Measurements from ENCODE around the gene PIGZ.

The PIGZ gene

DNA sequence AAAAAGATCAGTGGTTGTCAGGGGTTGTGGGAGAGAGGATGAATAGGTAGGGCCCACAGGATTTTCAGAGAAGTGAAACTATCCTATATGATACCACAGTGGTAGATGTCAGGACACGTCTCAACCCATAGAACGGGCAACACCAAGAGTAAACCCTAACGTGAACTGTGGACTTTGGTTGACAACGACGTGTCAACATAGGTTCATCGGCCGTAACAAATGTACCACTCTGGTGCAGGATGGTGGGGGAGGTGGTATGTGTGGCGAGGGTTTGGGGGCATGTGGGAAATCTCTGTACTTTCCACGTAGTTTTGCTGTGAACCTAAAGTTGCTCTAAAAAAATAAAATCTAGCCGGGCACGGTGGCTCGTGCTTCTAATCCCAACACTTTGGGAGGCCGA is 13.0 kb upstream of the PIGZ start:
- DNase-seq, result peak; percentile 5

DNA sequence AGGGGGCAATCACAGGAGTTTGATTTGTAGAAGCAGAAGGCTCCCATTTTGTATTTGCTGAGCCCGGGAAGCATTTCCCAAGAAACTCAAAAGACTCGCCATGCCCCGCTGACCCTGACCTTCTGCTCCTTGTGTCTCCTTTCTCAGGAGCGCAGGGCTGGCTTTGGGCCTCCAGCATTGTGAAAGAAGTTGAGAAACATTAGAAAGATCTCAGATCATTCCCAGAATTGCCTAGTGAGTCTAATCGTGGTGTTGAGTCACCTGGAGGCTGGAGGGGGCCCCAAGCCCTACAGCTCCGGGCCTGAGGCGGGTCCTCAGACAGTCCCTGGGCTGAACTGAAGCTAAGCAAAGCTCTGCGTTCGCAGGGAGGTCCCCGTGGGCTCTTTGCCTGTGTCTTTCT is 10.9 kb upstream of the PIGZ start:
- DNase-seq, result peak; percentile 14

DNA sequence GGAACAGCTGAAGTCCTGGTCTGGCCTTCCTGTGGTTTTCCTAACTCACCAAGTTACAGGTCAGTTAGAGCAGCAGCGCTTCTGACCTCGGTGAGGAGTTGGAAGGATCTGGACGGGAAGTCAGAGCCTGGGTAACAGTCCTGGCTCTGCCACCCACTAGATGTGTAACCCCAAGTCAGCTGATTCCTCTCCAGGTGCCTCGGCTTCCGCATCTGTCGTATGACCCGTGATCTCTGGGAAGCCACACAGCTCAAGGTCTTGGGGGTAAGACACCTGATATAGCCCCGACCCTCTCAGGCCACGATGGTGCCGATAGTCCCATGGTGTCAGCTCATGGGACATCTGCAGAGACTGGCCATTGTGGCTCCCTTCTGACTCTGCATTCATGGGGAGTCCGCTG is 8.3 kb upstream of the PIGZ start:
- peak; percentile 14 for DNase-seq

DNA sequence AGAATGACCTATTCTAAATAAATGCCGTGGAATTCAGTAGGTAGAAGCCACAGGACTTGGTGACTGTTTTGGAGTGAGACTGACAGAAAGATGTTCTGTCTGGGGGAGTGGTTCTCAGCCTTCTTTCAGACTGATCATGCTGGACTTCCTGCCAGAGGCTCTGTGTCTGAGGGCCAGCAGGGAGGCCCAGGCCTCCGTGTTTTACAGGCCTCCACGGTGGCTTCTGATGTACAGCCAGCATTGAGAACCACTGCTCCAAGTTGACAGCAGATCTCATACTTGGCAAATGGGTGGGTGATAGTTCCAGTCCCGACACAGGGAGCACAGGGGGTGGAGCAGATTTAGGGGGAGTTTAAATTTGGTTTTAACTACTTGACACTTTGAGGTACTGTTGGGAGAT is 6.7 kb upstream of the PIGZ start:
- DNase-seq, result peak; percentile 4

DNA sequence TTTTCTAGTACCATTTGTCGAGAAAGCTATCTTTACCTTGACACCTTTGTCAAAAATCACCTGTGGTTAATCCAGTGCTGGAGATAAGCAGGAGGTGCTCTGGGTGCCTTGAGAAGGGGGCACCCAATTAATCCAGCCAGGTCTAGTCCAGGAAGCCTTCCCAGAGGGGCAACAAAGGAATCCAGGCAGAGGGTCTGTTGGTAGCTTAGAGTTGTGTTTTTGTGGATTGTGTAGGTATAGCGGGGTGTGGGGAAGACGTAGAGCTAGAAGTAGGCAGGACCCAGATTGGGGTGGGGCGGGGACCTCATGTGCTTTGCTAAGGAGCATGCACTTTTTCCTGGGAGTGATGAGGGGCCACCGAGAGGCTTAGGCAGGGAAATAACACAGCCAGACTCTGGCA is 6.0 kb upstream of the PIGZ start:
- DNase-seq, result peak; percentile 9

DNA sequence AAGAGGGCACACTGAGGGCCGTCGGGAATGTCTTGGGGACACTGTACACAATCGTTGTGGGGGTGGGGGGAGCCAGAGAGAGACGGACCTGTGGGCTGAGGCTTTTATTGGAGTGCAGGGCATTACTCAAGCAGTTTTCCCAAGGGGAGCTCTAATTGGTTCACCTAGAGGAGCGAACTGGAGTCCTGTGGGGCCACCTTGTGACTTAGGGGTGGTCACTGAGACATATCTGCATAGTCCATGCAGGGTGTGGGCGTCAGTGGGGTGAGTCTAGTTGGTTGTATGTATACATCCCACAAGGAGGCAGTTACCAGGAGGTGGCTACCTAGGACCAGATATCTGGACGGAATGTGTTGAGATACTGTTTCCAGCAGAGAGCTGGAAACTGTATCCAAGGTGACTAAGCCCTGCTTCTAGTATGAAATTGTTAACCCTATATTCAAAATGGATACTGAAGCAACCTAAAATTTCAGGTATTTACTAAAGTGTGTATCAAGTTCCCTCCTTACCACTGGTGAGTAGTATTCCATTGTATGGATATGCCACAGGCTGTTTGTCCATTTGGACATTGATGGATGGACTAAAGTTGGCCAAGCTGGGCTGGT is 2.6 kb upstream of the PIGZ start:
- DNase-seq, result peak; percentile 17

DNA sequence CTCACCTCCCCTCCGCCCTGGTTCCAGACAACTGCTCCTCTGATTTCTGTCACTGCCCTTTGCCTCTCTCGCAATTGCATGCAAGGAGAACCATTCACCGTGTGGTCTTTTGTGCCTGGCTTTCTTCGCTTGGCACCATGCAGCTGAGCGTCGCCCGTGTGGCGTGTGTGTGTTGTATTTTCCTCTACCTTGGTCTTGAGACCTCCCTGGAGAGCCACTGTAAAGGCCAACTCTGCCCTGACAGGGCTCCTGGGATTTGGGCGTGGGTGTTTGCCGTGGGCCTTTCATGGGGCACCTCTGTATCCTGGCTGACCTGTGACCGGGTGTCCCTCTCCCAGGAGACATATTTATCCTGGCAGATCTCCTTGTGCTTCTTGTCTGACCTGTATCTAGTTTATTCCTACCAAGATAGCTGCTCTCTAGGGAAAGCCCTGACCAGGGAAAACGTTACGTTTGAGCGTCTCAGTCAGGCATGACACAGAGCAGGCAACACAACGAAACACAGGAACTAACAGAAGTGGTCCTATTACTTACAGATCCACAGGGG is 2.0 kb upstream of the PIGZ start:
- DNase-seq, result no peak

DNA sequence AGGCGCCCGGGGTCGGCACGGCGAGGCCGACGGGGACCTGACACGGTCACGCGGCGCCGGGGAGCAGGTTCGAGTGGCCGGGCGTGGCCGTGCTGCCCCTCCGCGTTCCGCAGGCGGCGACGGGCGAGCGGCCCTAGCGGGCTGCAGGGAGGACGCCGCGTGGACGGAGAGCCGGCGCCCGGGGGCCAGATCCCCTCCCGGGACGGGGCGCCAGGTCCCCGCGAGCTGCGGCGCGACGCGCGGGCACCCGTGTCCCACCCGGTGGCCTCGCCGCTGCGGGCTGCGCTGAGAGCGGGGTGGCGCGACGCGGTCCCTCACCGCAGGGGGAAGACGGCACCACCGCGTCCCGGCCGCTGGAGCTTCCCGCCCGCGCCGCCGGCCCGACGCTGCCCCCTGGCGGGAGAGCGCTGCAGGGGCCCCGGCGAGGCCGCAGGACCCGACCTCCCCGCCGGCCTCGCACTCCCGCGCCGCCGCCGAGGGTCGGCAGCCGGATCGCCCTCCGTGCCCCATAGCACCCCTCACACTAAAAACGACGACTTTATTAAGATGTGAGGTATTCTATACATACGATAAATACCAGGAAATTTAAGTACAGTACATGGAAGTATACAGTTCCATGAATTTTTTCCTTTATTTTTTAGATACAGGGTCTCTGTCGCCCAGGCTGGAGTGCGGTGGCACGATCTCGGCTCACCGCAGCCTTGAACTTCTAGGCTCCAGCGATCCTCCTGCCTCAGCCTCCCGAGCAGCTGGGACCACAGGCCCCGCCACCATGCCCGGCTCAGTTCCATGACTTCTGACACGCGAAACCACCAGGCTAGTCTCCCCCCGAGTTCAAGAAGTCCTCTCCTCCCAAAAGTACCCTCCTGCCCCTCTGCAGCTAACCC is 1.3 kb upstream of the PIGZ start:
- peak; percentile 79 for DNase-seq

DNA sequence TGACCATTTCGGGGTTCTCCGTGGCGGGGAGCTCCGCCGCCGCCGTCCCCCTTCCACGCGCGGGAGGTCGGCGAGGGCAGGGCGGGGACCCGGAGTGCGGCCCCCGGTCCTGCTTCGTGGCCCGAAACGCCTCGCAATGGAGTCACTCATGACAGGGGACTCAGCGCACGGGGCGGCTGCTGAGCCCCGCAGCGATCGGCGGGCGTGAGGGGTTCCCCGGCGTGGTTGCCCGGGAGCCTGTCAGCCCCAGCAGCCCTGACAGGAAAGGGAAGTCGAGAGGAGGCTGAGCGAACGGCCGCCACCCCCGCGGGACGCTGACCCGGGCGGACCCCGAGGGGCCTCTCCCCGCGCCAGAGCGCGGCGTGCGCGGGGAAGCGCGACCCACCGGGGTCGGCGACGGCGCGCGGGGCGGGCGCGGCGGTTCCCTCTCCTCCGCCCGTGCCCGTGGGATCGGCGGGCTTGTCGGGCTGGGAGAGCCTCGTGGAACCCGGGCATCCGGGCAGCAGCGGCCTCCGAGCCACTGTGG is 564 bp upstream of the PIGZ start:
- peak; percentile 66 for DNase-seq

DNA sequence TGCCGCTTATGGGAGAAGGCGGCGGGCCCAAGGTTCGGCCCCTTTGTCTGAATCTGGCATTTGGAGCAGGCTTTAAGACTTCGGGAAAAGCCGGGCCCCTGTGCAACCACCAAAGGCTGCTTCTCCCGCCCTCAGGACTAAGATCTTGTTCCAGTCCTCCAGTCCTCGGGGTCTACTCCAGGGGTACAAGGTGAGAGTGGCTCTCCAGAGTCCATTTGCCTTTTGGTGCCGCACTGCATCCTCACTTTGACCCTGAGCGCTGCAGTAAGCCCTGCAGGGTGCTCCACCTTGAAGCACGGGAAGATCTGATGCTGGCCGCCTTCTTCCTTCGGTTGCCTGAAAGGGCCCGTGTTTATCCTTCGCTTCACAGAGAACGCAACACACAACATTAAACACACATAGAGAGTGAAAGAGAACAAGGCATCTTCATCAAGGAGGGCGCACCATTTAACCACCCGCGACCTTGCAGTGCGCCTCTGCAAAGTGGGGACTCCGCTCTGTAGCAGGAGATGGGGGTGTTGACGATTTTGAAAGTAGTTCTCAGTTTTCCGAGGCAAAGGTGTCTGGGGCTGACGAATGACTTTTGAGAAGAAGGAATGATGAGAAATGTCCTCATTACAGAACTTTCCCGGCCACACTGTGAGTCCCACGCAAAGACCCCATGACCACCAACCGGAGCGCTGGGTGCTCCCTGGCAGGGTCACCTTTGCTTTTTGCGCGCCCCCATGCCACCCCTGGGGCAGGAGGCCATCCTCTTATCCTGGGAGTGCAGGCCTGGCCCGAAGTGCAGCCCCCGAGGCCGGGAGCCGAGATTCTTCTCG is 1.0 kb downstream of the PIGZ start:
- DNase-seq, result peak; percentile 24

DNA sequence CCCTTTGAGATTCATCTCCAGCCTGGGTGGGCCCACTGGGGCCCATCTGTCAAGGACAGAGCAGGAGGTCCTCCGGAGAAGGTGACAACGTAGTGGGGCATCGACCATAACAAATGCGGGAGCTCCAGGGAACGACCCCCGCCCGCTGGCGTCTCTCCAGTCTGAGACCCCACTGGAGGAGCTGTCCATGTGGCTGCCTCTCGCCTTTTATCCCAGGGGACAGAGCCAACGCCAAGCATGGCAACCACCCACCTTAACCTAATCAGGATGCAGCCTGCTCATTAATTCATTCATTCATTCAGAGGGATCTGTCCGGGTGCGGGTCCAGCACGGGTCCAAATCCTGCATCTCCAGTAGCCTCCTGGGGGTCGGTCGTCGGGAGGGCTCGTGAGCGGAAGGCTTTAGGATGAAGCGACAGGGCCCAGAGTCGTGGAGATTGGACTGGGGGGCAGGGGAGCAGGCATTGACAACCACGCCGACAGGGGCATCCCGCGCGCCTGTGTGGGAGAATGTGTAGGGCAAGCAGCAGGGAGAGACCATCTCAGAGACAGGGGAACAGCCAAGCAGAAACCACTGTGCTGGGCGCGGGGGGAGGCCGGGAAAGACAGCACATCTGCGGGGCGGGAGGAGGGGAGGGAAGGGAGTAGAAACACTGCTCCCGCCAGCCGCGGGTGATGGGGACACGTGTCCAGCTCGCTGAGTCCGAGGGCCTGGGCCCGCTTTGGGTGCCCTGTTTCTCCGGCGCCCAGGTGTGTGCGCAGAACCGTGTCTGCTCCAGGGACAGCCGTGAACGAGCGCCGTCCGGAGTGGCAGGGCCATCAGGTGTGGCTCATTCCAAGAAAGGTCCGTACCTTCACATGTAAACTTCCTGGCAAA is 1.9 kb downstream of the PIGZ start:
- DNase-seq, result peak; percentile 13

DNA sequence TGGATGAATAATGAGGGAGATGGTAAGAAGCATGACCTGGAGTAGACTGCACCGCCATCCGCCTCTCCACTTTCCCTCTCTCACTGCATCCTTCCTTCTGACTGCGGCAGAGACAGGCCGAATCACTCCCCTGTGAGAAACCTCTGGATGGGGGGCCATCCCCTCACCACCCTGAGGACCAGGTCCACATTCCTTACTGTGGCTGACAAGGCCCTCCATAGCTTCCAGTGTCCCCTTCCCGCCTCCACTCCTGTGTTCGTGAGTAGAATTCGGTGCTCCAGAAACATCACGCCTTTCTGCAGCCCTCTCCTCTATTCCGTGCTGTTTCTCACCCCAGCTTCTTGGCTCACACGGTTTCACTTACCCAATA is 2.8 kb downstream of the PIGZ start:
- DNase-seq, result no peak

DNA sequence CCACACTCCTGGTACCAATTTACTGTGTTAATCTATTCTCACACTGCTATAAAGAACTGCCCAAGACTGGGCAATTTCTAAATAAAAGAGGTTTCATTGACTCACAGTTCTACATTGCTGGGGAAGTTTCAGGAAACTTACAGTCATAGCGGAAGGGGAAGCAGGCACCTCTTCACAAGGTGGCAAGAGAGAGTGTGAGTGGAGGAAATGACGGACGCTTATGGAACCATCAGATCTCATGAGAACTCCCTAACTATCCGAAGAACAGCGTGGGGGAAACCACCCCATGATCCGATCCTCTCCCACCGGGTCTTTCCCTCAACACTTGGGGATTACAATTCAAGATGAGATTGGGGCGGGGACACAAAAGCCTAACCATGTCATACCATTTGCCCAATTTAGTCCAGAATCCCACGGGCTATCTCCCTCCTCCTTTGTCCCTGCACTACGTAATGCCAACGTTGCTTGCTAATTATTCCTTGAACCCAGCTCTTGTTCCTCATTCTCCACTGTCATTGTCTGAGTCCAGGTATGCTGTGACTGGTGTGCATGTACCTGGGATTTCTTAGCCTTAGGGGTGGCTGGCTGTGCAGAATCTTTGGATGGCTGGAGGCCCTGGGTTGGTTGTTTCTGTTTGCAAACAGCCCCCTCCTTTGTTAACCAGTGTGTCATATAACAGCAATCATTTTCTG is 3.4 kb downstream of the PIGZ start:
- peak; percentile 9 for DNase-seq

DNA sequence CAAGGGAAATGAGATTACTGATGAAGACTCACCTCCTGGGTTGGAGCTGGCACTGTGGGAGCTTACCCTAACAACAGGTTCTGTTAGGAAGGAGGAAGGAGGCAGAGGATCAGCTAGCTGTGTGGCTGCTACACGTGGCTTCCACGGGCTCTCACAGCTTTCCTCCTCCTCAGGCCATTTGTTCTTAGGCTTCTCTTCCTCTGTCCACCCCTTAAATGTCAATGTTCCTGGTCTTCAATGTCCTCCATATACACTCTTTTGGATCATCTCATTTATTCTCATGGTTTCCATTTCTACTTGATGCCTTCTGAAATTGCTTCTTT is 5.0 kb downstream of the PIGZ start:
- DNase-seq, result peak; percentile 12

DNA sequence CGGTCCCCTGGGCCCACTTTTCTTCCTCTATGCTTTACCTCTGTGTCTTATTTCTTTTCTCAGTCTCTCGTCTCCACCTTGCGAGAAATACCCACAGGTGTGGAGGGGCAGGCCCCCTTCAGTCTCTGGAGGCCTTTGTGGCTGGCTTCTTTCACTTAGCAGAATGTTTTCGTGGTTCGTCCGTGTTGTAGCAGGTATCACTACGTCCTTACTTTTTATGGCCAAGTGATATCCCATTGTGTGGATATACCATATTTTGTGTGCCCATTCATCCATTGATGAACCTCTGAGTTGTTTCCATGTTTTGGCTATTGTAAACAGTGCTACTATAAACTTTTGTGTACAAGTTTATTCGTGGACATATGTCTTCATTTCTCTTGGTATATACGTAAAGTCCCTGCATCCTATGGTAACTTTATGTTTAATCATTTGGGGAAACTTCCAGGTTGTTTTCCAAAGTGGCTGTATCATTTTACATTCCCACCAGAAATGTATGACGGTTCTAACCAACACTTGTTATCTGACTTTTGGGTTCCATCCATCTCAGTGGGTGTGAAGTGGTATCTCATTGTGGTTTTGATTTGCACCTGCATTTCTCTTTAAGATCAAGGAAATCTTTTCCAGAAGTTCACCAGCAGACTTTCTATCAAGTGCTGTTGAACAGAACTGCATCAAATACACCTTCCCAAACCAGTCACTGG is 5.6 kb downstream of the PIGZ start:
- peak; percentile 7 for DNase-seq

DNA sequence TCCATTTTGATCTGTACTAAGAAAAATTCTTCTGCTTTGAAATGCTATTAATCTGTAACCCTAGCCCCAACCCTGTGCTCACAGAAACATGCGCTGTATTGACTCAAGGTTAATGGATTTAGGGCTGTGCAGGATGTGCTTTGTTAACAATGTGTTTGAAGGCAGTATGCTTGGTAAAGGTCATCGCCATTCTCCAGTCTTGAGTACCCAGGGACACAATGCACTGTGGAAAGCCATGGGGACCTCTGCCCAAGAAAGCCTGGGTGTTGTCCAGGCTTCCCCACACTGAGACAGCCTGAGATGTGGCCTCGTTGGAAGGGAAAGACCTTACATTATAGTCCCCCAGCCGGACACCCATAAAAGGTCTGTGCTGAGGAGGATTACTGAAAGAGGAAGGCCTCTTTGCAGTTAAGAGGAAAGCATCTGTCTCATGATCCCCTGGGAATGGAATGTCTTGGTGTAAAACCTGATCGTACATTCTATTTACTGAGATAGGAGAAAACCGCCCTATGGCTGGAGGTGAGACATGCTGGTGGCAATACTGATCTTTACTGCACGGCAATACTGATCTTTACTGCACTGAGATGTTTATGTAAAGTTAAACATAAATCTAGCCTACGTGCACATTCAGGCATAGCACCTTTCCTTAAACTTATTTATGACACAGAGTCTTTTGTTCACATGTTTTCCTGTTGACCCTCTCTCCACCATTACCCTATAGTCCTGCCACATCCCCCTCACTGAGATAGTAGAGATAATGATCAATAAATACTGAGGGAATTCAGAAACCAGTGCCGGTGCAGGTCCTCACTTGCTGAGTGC is 6.3 kb downstream of the PIGZ start:
- peak; percentile 6 for DNase-seq

DNA sequence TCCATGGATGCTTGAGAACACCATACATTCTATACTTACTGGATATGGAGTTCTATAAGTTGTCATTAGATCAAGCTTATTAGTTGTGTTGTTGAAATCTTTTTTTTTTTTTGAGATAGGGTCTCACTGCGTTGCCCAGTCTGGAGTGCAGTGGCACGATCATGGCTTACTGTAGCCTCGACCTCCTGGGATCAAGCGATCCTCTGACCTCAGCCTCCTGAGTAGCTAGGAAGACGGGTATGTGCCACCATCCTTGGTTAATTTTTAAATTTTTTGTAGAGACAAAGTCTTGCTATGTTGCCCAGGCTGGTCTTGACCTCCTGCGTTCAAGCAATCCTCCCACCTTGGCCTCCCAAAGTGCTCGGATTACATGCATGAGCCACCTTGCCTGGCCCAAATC is 13.8 kb downstream of the PIGZ start:
- no peak for DNase-seq

DNA sequence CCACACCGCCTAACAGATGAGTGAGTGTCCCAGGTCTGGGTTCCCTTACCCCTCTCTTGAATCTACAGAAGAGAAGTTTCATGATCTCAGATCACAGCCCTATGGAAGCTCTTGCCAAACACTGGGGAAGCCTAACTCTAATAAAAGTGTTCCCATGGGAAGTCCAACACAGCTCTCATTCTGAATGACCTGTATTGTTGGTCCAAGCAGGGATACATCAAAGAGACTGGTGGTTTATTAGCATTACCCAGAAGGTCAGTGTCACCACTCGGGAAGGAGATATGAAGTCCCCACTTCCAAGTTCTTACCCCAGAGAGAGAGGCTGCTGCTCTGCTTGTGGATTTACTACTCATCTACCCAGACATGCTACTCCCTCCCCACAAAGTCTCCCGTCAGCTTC is 17.3 kb downstream of the PIGZ start:
- DNase-seq, result no peak

DNA sequence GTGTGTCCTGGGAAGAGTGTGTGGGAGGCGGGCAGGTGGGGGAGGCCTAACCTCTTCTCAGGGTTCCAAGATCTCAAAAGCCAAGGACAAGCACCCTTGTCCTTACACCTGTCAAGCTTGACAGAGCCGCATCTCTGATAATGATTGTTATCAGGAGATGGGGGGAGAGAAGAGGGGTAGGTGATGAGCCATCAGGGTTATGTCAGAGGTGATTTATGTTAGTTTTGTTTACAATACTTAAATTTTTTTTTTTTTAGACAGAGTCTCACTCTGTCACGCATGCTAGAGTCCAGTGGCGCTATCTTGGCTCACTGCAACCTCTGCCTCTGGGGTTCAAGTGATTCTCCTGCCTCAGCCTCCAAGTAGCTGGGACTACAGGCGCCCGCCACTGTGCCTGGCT is 18.9 kb downstream of the PIGZ start:
- no peak for DNase-seq

DNA sequence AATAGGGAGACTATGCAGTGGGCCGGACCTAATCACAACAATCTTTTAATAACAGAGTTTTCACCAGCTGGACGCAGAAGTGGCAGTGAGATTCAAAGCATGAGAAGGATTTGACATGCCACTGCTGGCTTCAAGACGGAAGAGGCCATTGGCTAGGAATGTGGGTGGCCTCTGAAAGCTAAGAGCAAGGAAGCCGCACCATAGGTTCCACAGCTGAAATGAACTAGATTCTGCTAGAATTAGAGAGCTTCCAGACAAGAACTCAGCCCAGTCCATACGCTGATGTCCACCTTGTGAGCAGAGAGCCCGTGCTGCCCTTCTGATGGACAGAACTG is 19.4 kb downstream of the PIGZ start:
- DNase-seq, result no peak

Data from stimulated activated CD8-positive, alpha-beta memory T cell treated with anti-CD3 and anti-CD28 coated beads, Interleukin-4, amount 100 ng/mL, for 48 hours (primary cell).